Smooth muscle cell (in vitro differentiated cells): ENCODE results near the gene SLC27A6. TPM values are rescaled to one million over a fixed set of nuclear protein-coding genes. Genes with fewer than 3 reads are reported as not detected.

Experiments
- DNase-seq: peaks from one replicate; lab custom pipeline; 2025; ENCODE audit not compliant: unreplicated experiment; lab: John Stamatoyannopoulos, UW
- H2AFZ ChIP-seq: fragments of 200-600 bp; sonication (generic); 2 replicates; pipeline ENCODE4 v1.6.0; 2016; ENCODE audit warnings: antibody characterized with exemption, low read depth, mild to moderate bottlenecking
- H3F3A ChIP-seq: fragments of 200-600 bp; sonication (generic); 2 replicates; pipeline ENCODE4 v1.6.0; 2017; ENCODE audit warnings: antibody characterized with exemption, low read depth
- H3K27ac ChIP-seq: fragments of 200-600 bp; sonication (generic); 2 replicates; pipeline ENCODE4 v1.5.1; 2016; ENCODE audit warnings: low read depth, mild to moderate bottlenecking
- H3K27me3 ChIP-seq: fragments of 200-600 bp; sonication (generic); 2 replicates; pipeline ENCODE4 v1.6.1; 2016; ENCODE audit warnings: low read depth, mild to moderate bottlenecking
- H3K36me3 ChIP-seq: fragments of 200-600 bp; sonication (generic); 2 replicates; pipeline ENCODE4 v1.5.1; 2016; ENCODE audit warnings: low read depth
- H3K4me1 ChIP-seq: fragments of 200-600 bp; sonication (generic); 2 replicates; pipeline ENCODE4 v1.5.1; 2016; ENCODE audit warnings: low read depth
- H3K4me2 ChIP-seq: fragments of 200-600 bp; sonication (generic); 2 replicates; pipeline ENCODE4 v1.6.0; 2016; ENCODE audit warnings: mild to moderate bottlenecking
- H3K4me3 ChIP-seq: fragments of 200-600 bp; sonication (generic); 2 replicates; pipeline ENCODE4 v1.5.1; 2016; ENCODE audit warnings: mild to moderate bottlenecking
- H3K79me2 ChIP-seq: fragments of 200-600 bp; sonication (generic); 2 replicates; pipeline ENCODE4 v1.6.0; 2016; ENCODE audit warnings: low read depth, mild to moderate bottlenecking
- H3K9ac ChIP-seq: fragments of 200-600 bp; sonication (generic); 2 replicates; pipeline ENCODE4 v1.6.0; 2016; ENCODE audit warnings: low read depth
- H3K9me3 ChIP-seq: fragments of 200-600 bp; sonication (generic); replicated peaks from 2 replicates; pipeline ENCODE4 v1.5.1; 2016; ENCODE audit warnings: low read depth
- H4K20me1 ChIP-seq: fragments of 200-600 bp; sonication (generic); 2 replicates; pipeline ENCODE4 v1.6.0; 2016; ENCODE audit warnings: low read depth
- CTCF ChIP-seq: fragments of 200-600 bp; sonication (generic); IDR thresholded peaks from 2 replicates; pipeline ENCODE4 v1.5.1; 2017; ENCODE audit warnings: borderline replicate concordance, mild to moderate bottlenecking, antibody characterized with exemption; ENCODE audit not compliant: insufficient read depth, poor library complexity, severe bottlenecking
- WGBS: methylation state at CpG from one replicate; pipeline ENCODE4 v1.1.7; 2016; ENCODE audit warnings: low lambda C conversion rate; 5-methylcytosine and 5-hydroxymethylcytosine counted together
- polyA plus RNA-seq: library from polyadenylated mRNA; unstranded; fragments of >200 nt; fragmentation: Nextera tagmentation; extraction: Ambion mirVana; gene quantifications from 2 replicates; pipeline ENCODE4 v1.2.1, GENCODE V29; 2016
- total RNA-seq: library from RNA; depleted of rRNA; stranded (reverse); fragments of >200 nt; gene quantifications from 2 replicates; pipeline ENCODE4 v1.2.3, GENCODE V29; 2014

The SLC27A6 gene
- total and polyA plus RNA-seq, 2 experiments from 2014 or later, result 0.49 to 2.4 TPM

- Histone ChIP-seq H4K20me1 (no peaks in the 10 kb centered on the region), H3K4me2 (no peak overlapping the region), H3K36me3 (no peaks in the 10 kb centered on the region), H3K27me3 (no peaks in the 10 kb centered on the region), H3K4me3 (no peak overlapping the region), H2AFZ (no peak overlapping the region), H3K79me2 (no peaks in the 10 kb centered on the region), H3K9ac (no peak overlapping the region), H3F3A (no peaks in the 10 kb centered on the region), H3K9me3 (no peaks in the 10 kb centered on the region), H3K27ac (no peak overlapping the region), H3K4me1 (no peaks in the 10 kb centered on the region)
- TF ChIP-seq CTCF, result no peak
- 73% methylated on average over 1 of the region's 1 CpG for WGBS
- no peak for DNase-seq
Measured at GRCh38 chr5:128974567-128974966, 9.3 kb downstream of the SLC27A6 start.

- Histone ChIP-seq H3K4me3 (no peak overlapping the region), H3K4me2 (no peak overlapping the region), H3K27ac (no peak overlapping the region), H3K36me3 (no peaks in the 10 kb centered on the region), H4K20me1 (no peaks in the 10 kb centered on the region), H3K4me1 (no peaks in the 10 kb centered on the region), H3K27me3 (peaks cover 6% of the 10 kb centered on the region), H2AFZ (no peak overlapping the region), H3K79me2 (no peaks in the 10 kb centered on the region), H3K9me3 (no peaks in the 10 kb centered on the region), H3F3A (no peaks in the 10 kb centered on the region), H3K9ac (no peak overlapping the region)
- TF ChIP-seq CTCF, result no peak
- DNase-seq, result no peak
- WGBS, result 81% methylated on average over 1 of the region's 1 CpG
Measured at GRCh38 chr5:128979761-128980160, 14.5 kb downstream of the SLC27A6 start.

GRCh38 chr5:128980917-128981316 is 15.6 kb downstream of the SLC27A6 start:
- Histone ChIP-seq H3K27ac (no peak overlapping the region), H3K79me2 (no peaks in the 10 kb centered on the region)
- 94% methylated on average over 3 of the region's 3 CpGs for WGBS

More at GRCh38 chr5:128980917-128981316, 15.6 kb downstream of the SLC27A6 start:
- H2AFZ ChIP-seq, result no peak overlapping the region
- H3K27me3 ChIP-seq, result peaks cover 6% of the 10 kb centered on the region
- no peaks in the 10 kb centered on the region for H3K4me1 ChIP-seq
- no peaks in the 10 kb centered on the region for H3K36me3 ChIP-seq
- no peak overlapping the region for H3K9ac ChIP-seq
- no peak for DNase-seq
- H3K4me2 ChIP-seq, result no peak overlapping the region
- no peaks in the 10 kb centered on the region for H4K20me1 ChIP-seq
- no peaks in the 10 kb centered on the region for H3F3A ChIP-seq
- no peak for TF ChIP-seq CTCF
- H3K9me3 ChIP-seq, result no peaks in the 10 kb centered on the region
- H3K4me3 ChIP-seq, result no peak overlapping the region
